AG09319 (cell line): Measurements from ENCODE around the gene ADI1.

Source experiments
- DNase-seq: peaks from one replicate; pipeline ENCODE4 v3.0.0-alpha.2; 2010; ENCODE audit warnings: low read depth; ENCODE audit errors: extremely low read depth
- CTCF ChIP-seq: IDR thresholded peaks from 2 replicates; pipeline ENCODE4 v1.5.1; 2011; ENCODE audit warnings: low read depth, mild to moderate bottlenecking, inconsistent platforms, low read length, moderate library complexity

Gene ADI1

DNA sequence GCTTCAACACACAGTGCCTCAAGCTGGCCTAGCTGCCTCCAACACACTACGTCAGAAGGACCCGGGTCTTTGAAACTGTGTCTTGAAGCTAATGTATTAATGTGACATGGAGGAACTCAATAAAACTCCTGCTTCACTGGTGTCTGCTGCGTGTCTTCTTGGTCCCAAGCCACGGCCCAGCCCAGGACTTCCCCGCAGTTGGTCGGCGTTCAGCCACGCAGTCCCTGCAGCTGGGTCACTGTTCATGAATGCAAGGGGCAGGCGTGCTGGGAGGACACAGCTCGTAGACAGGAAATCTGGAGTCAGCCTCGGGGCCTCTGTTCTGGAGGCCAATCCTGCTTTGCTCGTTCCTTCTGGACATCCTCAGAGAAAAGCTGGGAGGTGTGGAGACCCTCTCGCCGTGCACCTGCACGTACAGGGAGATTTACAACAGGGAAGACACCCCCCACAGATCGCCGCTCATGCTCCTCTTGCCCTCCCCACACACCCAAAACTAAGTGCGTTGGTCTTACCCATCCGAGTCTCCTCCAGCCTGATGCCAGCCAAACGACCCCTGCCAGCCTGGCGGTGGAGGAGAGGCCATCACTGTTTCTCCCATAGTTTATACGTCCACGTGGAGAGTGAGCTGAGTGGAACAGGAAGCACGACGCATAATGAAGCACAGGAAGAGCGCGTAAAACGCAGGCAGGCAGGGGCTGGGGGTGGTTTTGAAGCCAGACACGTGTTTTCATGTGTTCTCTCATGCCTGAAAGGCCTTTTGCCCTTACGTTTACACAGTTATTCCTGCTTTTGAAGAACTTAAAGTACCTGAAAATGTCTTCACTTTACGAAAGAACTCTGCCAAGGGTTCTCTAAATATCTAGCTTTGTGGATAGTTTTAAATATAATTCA is 39.7 kb downstream of the ADI1 start:
- no peak for DNase-seq
- TF ChIP-seq CTCF, result no peak

DNA sequence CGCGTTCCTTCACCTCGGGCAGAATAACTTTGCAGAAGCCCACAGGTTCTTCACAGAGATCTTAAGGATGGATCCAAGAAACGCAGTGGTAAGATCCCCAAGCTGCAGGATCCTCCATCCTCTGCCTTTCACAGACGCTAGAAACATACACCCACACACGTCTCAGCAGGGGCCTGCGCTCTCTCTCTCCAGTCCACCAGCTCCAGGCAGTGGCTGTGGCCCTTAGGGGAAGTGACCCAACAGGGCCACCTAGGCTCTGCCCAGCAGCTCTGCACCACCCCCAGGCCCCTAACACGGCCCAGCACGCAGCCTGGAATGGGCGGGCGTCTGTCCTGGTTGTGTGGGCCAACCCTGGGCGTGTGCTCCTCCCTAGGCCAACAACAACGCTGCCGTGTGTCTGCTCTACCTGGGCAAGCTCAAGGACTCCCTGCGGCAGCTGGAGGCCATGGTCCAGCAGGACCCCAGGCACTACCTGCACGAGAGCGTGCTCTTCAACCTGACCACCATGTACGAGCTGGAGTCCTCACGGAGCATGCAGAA is 40.4 kb downstream of the ADI1 start:
- DNase-seq, result no peak
- TF ChIP-seq CTCF, result no peak

DNA sequence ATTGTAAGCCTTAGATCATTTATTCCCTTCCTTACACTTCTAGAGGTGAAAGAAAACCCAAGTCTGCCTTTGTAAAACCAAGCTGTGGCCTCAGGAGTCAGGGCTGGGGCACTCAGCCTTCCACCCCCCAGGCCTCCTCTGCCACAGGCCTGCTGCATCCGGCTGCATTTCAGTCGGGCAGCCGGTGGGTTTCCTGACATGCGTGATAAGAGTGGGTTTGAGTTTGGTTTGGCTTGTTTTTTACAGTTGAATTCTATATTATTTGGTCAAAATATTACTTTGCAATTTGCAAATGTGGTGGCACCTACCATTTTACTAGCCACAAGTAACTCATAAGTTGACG is 42.4 kb downstream of the ADI1 start:
- no peak for TF ChIP-seq CTCF
- no peak for DNase-seq

DNA sequence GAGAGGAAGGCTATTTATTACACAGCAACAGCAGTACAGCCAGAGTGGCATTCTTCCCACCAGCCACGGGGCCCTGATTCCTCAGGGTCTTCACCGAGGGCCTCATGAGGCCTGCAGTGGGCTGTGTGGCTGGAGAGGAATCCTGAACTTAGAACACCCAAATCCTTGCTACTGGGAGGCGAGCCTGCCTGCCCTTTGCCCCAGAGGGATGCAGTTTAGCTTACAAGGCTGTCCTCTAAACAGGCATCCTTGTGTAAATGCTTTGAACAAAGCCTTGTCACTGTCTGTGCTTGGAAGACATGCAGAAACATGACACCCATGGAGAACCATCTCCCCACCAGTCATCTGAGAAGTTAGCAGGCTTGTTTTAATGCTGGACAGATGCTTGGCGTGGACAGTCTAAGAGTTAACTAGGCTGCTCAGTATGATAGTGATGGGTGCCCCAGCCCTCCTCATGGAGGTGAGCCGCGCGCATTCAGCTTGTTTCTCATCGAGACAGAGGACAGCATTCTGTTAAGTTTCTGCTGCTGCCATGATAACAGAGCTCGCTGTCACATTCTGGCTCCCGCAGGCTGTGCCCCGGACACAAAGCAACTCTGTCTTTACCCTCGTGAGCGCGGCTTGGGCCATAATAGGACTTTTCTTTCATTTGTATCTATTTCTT is 42.9 kb downstream of the ADI1 start:
- no peak for TF ChIP-seq CTCF
- no peak for DNase-seq

- no peak for TF ChIP-seq CTCF
These were observed 43.6 kb downstream of the ADI1 start for GRCh38 chr2:3475771-3476170.

GRCh38 chr2:3472966-3473365 is 46.4 kb downstream of the ADI1 start:
- TF ChIP-seq CTCF, result no peak
- no peak for DNase-seq

More at GRCh38 chr2:3475771-3476170, 43.6 kb downstream of the ADI1 start:
- DNase-seq, result no peak

- TF ChIP-seq CTCF, result no peak
- DNase-seq, result no peak
These were observed 47.0 kb downstream of the ADI1 start for GRCh38 chr2:3472296-3472695.
